SU-DHL-6 (cell line): Measurements from ENCODE around the gene KATNB1.

ENCODE experiments used
- H2AFZ ChIP-seq: fragments of 200-600 bp; sonication (generic); 2 replicates; pipeline ENCODE4 v1.6.1; 2014; ENCODE audit warnings: low read depth, mild to moderate bottlenecking, moderate library complexity, mixed read lengths, antibody characterized with exemption, low read length; ENCODE audit not compliant: severe bottlenecking
- H3F3A ChIP-seq: fragments of 200-600 bp; shearing (Covaris generic); 2 replicates; pipeline ENCODE4 v1.6.0; 2016; ENCODE audit warnings: antibody characterized with exemption, mild to moderate bottlenecking; ENCODE audit not compliant: insufficient read depth
- H3K27ac ChIP-seq: fragments of 200-600 bp; sonication (generic); 2 replicates; pipeline ENCODE4 v1.5.1; 2016; ENCODE audit warnings: low read depth, mild to moderate bottlenecking, low read length, moderate library complexity, mixed read lengths
- H3K27me3 ChIP-seq: fragments of 200-600 bp; sonication (generic), shearing (Covaris generic); 2 replicates; pipeline ENCODE4 v1.6.0; 2014; ENCODE audit warnings: mild to moderate bottlenecking, low read length
- H3K36me3 ChIP-seq: fragments of 200-600 bp; sonication (generic); 2 replicates; pipeline ENCODE4 v1.6.1; 2014; ENCODE audit warnings: mild to moderate bottlenecking, low read length, mixed read lengths
- H3K4me2 ChIP-seq: fragments of 300-600, 200-600 bp; shearing (Covaris generic), sonication (generic); 2 replicates; pipeline ENCODE4 v1.6.0; 2014; ENCODE audit warnings: low read length, low read depth, mild to moderate bottlenecking; ENCODE audit not compliant: poor library complexity, severe bottlenecking
- H3K4me3 ChIP-seq: fragments of 200-600 bp; sonication (generic); 2 replicates; pipeline ENCODE4 v1.5.1; 2014; ENCODE audit warnings: antibody characterized with exemption, low read length, mild to moderate bottlenecking, mixed read lengths; ENCODE audit not compliant: insufficient read depth, poor library complexity, severe bottlenecking
- H3K79me2 ChIP-seq: fragments of 200-600 bp; sonication (generic); 2 replicates; pipeline ENCODE4 v1.6.1; 2014; ENCODE audit warnings: mild to moderate bottlenecking, low read length, moderate library complexity; ENCODE audit not compliant: insufficient read depth
- H3K9ac ChIP-seq: fragments of 200-600 bp; sonication (generic); 2 replicates; pipeline ENCODE4 v1.7.0; 2014; ENCODE audit warnings: mild to moderate bottlenecking, low read length
- H3K9me2 ChIP-seq: fragments of 200-600 bp; sonication (generic); replicated peaks from 2 replicates; pipeline ENCODE4 v1.6.1; 2014; ENCODE audit warnings: low read length; ENCODE audit not compliant: insufficient read depth
- H3K9me3 ChIP-seq: fragments of 200-600 bp; sonication (generic); 2 replicates; pipeline ENCODE4 v1.6.1; 2014; ENCODE audit warnings: low read length, mixed read lengths; ENCODE audit not compliant: insufficient read depth
- H4K20me1 ChIP-seq: fragments of 200-600 bp; sonication (generic); 2 replicates; pipeline ENCODE4 v1.6.1; 2014; ENCODE audit warnings: low read depth, mild to moderate bottlenecking, antibody characterized with exemption, low read length, moderate library complexity, mixed read lengths
- EZH2phosphoT487 ChIP-seq: fragments of 200-600 bp; sonication (generic), shearing (Covaris generic); conservative IDR thresholded peaks from 2 replicates; pipeline ENCODE4 v1.6.1; 2018; ENCODE audit warnings: mild to moderate bottlenecking, antibody characterized with exemption, low read length, moderate library complexity, mixed read lengths
- TF ChIP-seq, protein P1 (sequence below): fragments of 200-600 bp; sonication (generic); IDR thresholded peaks from one replicate; pipeline ENCODE4 v1.5.1; 2017; ENCODE audit warnings: antibody characterized with exemption, mild to moderate bottlenecking, low read length, moderate library complexity; ENCODE audit not compliant: insufficient read depth, poor library complexity, severe bottlenecking

The KATNB1 gene

GRCh38 chr16:57754354-57755060 is 18.9 kb downstream of the KATNB1 start:
- H4K20me1 ChIP-seq, result no peaks in the 10 kb centered on the region
- no peak for TF ChIP-seq EZH2phosphoT487
- TF ChIP-seq, protein P1, sequence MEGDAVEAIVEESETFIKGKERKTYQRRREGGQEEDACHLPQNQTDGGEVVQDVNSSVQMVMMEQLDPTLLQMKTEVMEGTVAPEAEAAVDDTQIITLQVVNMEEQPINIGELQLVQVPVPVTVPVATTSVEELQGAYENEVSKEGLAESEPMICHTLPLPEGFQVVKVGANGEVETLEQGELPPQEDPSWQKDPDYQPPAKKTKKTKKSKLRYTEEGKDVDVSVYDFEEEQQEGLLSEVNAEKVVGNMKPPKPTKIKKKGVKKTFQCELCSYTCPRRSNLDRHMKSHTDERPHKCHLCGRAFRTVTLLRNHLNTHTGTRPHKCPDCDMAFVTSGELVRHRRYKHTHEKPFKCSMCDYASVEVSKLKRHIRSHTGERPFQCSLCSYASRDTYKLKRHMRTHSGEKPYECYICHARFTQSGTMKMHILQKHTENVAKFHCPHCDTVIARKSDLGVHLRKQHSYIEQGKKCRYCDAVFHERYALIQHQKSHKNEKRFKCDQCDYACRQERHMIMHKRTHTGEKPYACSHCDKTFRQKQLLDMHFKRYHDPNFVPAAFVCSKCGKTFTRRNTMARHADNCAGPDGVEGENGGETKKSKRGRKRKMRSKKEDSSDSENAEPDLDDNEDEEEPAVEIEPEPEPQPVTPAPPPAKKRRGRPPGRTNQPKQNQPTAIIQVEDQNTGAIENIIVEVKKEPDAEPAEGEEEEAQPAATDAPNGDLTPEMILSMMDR, result no peak
- H3K79me2 ChIP-seq, result no peaks in the 10 kb centered on the region
- H3F3A ChIP-seq, result no peaks in the 10 kb centered on the region
- no peak overlapping the region for H3K9ac ChIP-seq
- no peak overlapping the region for H3K4me2 ChIP-seq
- no peak overlapping the region for H3K27ac ChIP-seq
- no peaks in the 10 kb centered on the region for H3K9me2 ChIP-seq
- H3K9me3 ChIP-seq, result no peaks in the 10 kb centered on the region
- H2AFZ ChIP-seq, result no peak overlapping the region
- H3K36me3 ChIP-seq, result no peaks in the 10 kb centered on the region
- H3K27me3 ChIP-seq, result no peaks in the 10 kb centered on the region
- H3K4me3 ChIP-seq, result no peak overlapping the region

DNA sequence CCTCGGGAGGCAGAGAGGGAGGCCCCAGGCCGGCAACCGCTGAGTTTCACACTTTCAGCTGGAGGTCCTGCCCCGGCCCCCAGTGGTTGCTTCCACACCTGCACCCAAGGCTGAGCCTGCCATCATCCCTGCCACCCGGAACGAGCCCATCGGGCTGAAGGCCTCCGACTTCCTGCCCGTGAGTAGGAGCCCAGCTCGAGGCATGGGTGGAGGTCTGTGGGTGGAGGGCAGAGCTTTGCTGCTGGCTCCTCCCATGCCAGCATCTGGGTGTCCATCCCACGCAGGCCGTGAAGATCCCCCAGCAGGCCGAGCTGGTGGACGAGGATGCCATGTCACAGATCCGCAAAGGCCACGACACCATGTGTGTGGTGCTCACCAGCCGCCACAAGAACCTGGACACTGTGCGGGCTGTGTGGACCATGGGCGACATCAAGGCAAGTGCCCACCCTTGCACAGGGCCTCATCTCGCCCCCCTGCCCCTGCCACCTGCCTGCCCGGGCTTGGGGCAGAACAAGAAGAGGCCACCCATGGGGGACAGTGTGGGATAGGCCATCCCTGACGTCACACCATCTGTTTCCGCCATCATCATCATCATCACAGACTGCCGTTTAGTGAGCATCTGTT is 19.6 kb downstream of the KATNB1 start:
- Histone ChIP-seq H3K27ac (no peak overlapping the region), H3K9me2 (no peaks in the 10 kb centered on the region), H3K79me2 (no peaks in the 10 kb centered on the region), H3K9ac (no peak overlapping the region), H2AFZ (no peak overlapping the region), H3K9me3 (no peaks in the 10 kb centered on the region), H3K27me3 (no peaks in the 10 kb centered on the region), H3F3A (no peaks in the 10 kb centered on the region), H4K20me1 (no peaks in the 10 kb centered on the region), H3K36me3 (no peaks in the 10 kb centered on the region), H3K4me3 (no peak overlapping the region), H3K4me2 (no peak overlapping the region)
- TF ChIP-seq EZH2phosphoT487, result no peak
- TF ChIP-seq, protein P1, result no peak

GRCh38 chr16:57755726-57756423 is 20.3 kb downstream of the KATNB1 start:
- Histone ChIP-seq H2AFZ (no peak overlapping the region), H3K9me2 (no peaks in the 10 kb centered on the region), H3F3A (no peaks in the 10 kb centered on the region), H3K9ac (no peak overlapping the region), H3K27me3 (no peaks in the 10 kb centered on the region), H3K36me3 (no peaks in the 10 kb centered on the region), H3K4me2 (no peak overlapping the region), H4K20me1 (no peaks in the 10 kb centered on the region), H3K9me3 (no peaks in the 10 kb centered on the region), H3K4me3 (no peak overlapping the region), H3K27ac (no peak overlapping the region), H3K79me2 (no peaks in the 10 kb centered on the region)
- TF ChIP-seq EZH2phosphoT487, result no peak
- TF ChIP-seq, protein P1, result no peak
